Measurements from ENCODE around the gene TRIM59.

Gene TRIM59

GRCh38 chr3:160393346-160394008 lies 56.1 kb downstream of the TRIM59 start:
- no peak for DNase-seq (ENCODE audit: low read depth in 1 of 2, low spot score in 1 of 2)
- Histone ChIP-seq H3K27ac (replicated peaks) (no peak overlapping the region), H3K27me3 (ENCODE audit: insufficient read depth, poor library complexity, severe bottlenecking) (no peaks in the 10 kb centered on the region), H3K4me3 (replicated peaks; ENCODE audit: insufficient read depth, low read length) (no peak overlapping the region)
- no peak for TF ChIP-seq POLR2AphosphoS5 (IDR thresholded peaks at IDR 0.05; ENCODE audit: low read depth)
- no peak for TF ChIP-seq REST (IDR thresholded peaks at IDR 0.05; ENCODE audit: insufficient replicate concordance, low read depth)
- TF ChIP-seq SPI1 (IDR thresholded peaks at IDR 0.05; ENCODE audit: borderline replicate concordance, low read depth): no peak
- TF ChIP-seq CTCF (IDR thresholded peaks at IDR 0.05; ENCODE audit: insufficient read depth, low read length): no peak
- TF ChIP-seq GABPA (IDR thresholded peaks at IDR 0.05; ENCODE audit: low read depth): no peak

GRCh38 chr3:160392798-160393197 lies 56.8 kb downstream of the TRIM59 start:
- no peak for DNase-seq (ENCODE audit: low read depth in 1 of 2, low spot score in 1 of 2)
- H3K27me3 ChIP-seq (ENCODE audit: insufficient read depth, poor library complexity, severe bottlenecking): no peaks in the 10 kb centered on the region
- H3K27ac ChIP-seq (replicated peaks): no peak overlapping the region
- no peak overlapping the region for H3K4me3 ChIP-seq (replicated peaks; ENCODE audit: insufficient read depth, low read length)
- no peak for TF ChIP-seq GABPA (IDR thresholded peaks at IDR 0.05; ENCODE audit: low read depth)
- TF ChIP-seq SPI1 (IDR thresholded peaks at IDR 0.05; ENCODE audit: borderline replicate concordance, low read depth): no peak
- no peak for TF ChIP-seq REST (IDR thresholded peaks at IDR 0.05; ENCODE audit: insufficient replicate concordance, low read depth)
- TF ChIP-seq POLR2AphosphoS5 (IDR thresholded peaks at IDR 0.05; ENCODE audit: low read depth): no peak
- no peak for TF ChIP-seq CTCF (IDR thresholded peaks at IDR 0.05; ENCODE audit: insufficient read depth, low read length)

GRCh38 chr3:160390565-160391138 lies 58.9 kb downstream of the TRIM59 start:
- TF ChIP-seq POLR2AphosphoS5 (IDR thresholded peaks at IDR 0.05; ENCODE audit: low read depth) (no peak), GABPA (IDR thresholded peaks at IDR 0.05; ENCODE audit: low read depth) (no peak), REST (IDR thresholded peaks at IDR 0.05; ENCODE audit: insufficient replicate concordance, low read depth) (no peak), CTCF (IDR thresholded peaks at IDR 0.05; ENCODE audit: insufficient read depth, low read length) (no peak), SPI1 (IDR thresholded peaks at IDR 0.05; ENCODE audit: borderline replicate concordance, low read depth) (no peak)
- no peak overlapping the region for H3K4me3 ChIP-seq (replicated peaks; ENCODE audit: insufficient read depth, low read length)
- no peak for DNase-seq (ENCODE audit: low read depth in 1 of 2, low spot score in 1 of 2)
- no peaks in the 10 kb centered on the region for H3K27me3 ChIP-seq (ENCODE audit: insufficient read depth, poor library complexity, severe bottlenecking)
- H3K27ac ChIP-seq (replicated peaks): no peak overlapping the region
